Lower leg skin (tissue), 3 donors: ENCODE measurements around the gene VWA5A.

Source experiments
- POLR2A ChIP-seq, 2 donors: fragments of 450-650 bp; IDR thresholded peaks; one replicate each; pipeline ENCODE4 v1.6.1; 2016 to 2017; ENCODE audit warnings: antibody characterized with exemption in 2 of 2, mild to moderate bottlenecking in 1 of 2, moderate library complexity in 1 of 2
- TF ChIP-seq, protein P1 (sequence below), 3 donors: fragments of 450-650 bp; IDR thresholded peaks; one replicate each; pipeline ENCODE4 v1.5.1; 2016; ENCODE audit warnings: antibody characterized with exemption in 3 of 3, mild to moderate bottlenecking in 3 of 3, moderate library complexity in 2 of 3

DNA sequence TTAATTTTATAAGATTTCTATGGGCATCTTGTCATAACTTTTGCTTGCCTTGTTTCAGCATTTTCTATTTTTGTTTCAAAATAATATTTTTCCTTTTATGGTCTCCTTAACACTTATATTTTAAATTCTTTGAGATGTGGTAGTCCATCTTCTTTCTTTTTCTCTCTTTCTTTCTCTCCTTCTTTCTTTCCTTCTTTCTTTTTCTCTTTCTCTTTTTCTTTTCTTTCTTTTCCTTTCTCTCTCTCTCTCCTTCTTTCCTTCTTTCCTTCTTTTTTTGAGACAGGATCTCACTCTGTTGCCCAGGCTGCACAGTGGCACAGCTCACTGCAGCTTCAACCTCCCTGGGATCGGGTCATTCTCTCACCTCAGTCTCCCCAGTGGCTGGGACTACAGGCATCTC, 38.0 kb upstream of the VWA5A start:
- TF ChIP-seq, protein P1, sequence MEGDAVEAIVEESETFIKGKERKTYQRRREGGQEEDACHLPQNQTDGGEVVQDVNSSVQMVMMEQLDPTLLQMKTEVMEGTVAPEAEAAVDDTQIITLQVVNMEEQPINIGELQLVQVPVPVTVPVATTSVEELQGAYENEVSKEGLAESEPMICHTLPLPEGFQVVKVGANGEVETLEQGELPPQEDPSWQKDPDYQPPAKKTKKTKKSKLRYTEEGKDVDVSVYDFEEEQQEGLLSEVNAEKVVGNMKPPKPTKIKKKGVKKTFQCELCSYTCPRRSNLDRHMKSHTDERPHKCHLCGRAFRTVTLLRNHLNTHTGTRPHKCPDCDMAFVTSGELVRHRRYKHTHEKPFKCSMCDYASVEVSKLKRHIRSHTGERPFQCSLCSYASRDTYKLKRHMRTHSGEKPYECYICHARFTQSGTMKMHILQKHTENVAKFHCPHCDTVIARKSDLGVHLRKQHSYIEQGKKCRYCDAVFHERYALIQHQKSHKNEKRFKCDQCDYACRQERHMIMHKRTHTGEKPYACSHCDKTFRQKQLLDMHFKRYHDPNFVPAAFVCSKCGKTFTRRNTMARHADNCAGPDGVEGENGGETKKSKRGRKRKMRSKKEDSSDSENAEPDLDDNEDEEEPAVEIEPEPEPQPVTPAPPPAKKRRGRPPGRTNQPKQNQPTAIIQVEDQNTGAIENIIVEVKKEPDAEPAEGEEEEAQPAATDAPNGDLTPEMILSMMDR (IDR thresholded peaks at IDR 0.05) = no peak
- no peak for TF ChIP-seq POLR2A (IDR thresholded peaks at IDR 0.05)
